Mammary epithelial cell (primary cell): ENCODE results near the gene RFX2.

Experiments used
- EZH2 ChIP-seq: IDR thresholded peaks from 2 replicates; pipeline ENCODE4 v1.6.1; 2012; ENCODE audit warnings: low read length, inconsistent platforms, borderline replicate concordance
- TF ChIP-seq, protein P1 (sequence below), 2 donors: IDR thresholded peaks in 1 of 2; conservative IDR thresholded peaks in 1 of 2; 2 replicates each; pipeline ENCODE4 v1.5.1; 2011 to 2012; ENCODE audit warnings: inconsistent platforms in 2 of 2, low read length in 2 of 2, mild to moderate bottlenecking in 2 of 2, control low read depth in 1 of 2, low read depth in 1 of 2; ENCODE audit not compliant: insufficient read depth in 1 of 2; ENCODE audit errors: extremely low read depth in 1 of 2

DNA sequence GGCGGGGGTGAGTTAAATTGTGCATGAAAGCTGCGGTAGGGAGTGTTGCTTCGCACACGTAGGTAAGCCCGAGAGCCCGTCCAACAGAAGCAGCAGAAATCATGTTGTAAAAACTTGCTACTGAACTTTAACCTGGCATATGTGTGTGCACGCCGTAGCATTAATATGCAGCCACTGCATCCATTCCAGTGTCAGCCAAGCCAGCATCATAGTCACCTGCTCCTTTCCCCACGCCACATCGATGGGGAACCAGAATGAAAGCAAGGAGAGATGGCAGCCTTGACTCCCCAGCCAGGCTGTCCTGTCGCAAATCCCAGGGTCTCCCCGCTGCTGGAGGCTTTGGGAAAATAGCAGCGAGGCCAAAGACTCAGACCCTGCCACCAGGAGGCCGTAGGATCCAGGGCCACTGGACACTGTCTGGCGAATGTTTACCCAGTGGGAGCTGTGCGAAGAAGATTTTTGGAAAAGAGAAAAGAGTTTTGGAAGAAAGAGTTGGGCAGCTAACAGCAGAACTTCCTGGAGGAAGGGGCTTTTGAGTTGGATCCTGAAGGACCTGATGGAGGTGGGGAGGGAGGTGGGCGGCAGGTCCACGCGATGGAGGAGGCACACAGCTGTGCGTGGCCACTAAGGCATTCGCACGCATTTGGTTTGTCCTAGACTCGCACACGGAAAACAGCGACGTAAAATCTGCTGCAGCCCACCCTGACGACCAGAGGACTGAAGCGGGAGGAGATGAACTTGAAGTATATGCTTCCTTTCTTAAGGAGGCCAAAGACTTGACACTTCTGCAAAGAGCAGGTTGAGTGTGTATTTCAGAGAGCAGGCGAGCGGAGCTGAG lies 83.7 kb downstream of the RFX2 start:
- TF ChIP-seq, protein P1, sequence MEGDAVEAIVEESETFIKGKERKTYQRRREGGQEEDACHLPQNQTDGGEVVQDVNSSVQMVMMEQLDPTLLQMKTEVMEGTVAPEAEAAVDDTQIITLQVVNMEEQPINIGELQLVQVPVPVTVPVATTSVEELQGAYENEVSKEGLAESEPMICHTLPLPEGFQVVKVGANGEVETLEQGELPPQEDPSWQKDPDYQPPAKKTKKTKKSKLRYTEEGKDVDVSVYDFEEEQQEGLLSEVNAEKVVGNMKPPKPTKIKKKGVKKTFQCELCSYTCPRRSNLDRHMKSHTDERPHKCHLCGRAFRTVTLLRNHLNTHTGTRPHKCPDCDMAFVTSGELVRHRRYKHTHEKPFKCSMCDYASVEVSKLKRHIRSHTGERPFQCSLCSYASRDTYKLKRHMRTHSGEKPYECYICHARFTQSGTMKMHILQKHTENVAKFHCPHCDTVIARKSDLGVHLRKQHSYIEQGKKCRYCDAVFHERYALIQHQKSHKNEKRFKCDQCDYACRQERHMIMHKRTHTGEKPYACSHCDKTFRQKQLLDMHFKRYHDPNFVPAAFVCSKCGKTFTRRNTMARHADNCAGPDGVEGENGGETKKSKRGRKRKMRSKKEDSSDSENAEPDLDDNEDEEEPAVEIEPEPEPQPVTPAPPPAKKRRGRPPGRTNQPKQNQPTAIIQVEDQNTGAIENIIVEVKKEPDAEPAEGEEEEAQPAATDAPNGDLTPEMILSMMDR (conservative IDR thresholded peaks at IDR 0.05 in 1 of 2, IDR thresholded peaks at IDR 0.05 in 1 of 2; ENCODE audit: extremely low read depth in 1 of 2, insufficient read depth in 1 of 2, low read depth in 1 of 2, low read length in 2 of 2): no peak
- no peak for TF ChIP-seq EZH2
